Uterus (tissue), 4 donors: ENCODE results near the gene RFXAP. TPM values are rescaled to one million over a fixed set of nuclear protein-coding genes. Genes with fewer than 3 reads are reported as not detected.

Source experiments
- DNase-seq, 2 donors: peaks; one replicate each; pipeline ENCODE4 v3.0.0-alpha.2; 2019 to 2020
- H3K27ac ChIP-seq, 2 donors: fragments of 200-600 bp; sonication (generic); 1 replicate in 1 of 2; 2 replicates in 1 of 2; pipeline ENCODE4 v1.5.1; 2016 to 2018
- H3K27me3 ChIP-seq, 2 donors: fragments of 200-600 bp; sonication (generic); one replicate each; pipeline ENCODE4 v1.5.1; 2018 to 2019; ENCODE audit warnings: control low read depth in 1 of 2
- H3K36me3 ChIP-seq, 2 donors: fragments of 200-600 bp; sonication (generic); one replicate each; pipeline ENCODE4 v1.5.1; 2019; ENCODE audit warnings: control low read depth in 1 of 2
- H3K4me1 ChIP-seq, 2 donors: fragments of 200-600 bp; sonication (generic); one replicate each; pipeline ENCODE4 v1.5.1; 2018 to 2019; ENCODE audit warnings: control low read depth in 1 of 2
- H3K4me3 ChIP-seq, 2 donors: fragments of 200-600 bp; sonication (generic); 1 replicate in 1 of 2; 2 replicates in 1 of 2; pipeline ENCODE4 v1.5.1; 2018 to 2019; ENCODE audit warnings: mild to moderate bottlenecking in 1 of 2
- H3K9me3 ChIP-seq, 2 donors: fragments of 200-600 bp; sonication (generic); one replicate each; pipeline ENCODE4 v1.5.1; 2019; ENCODE audit warnings: control low read depth in 1 of 2
- CTCF ChIP-seq, 4 experiments: fragments of 200-600 bp in 2 of 4; fragments of 450-650 bp in 2 of 4; sonication (generic) in 2 of 4; IDR thresholded peaks; one replicate each; pipeline ENCODE4 v1.5.1; 2016 to 2019; ENCODE audit warnings: antibody characterized with exemption in 4 of 4, mild to moderate bottlenecking in 2 of 4, moderate library complexity in 1 of 4
- POLR2A ChIP-seq, 2 donors: fragments of 450-650 bp; IDR thresholded peaks; one replicate each; pipeline ENCODE4 v1.6.1; 2016; ENCODE audit warnings: antibody characterized with exemption in 2 of 2, mild to moderate bottlenecking in 1 of 2, moderate library complexity in 1 of 2
- intact Hi-C: fragments of 100-400 bp; cut with DNase I; formaldehyde crosslinking; loops from one replicate; pipeline ENCODE4 v1.15.1; 2023; ENCODE audit warnings: low total_unique reads
- total RNA-seq, 4 donors: library from RNA; depleted of rRNA in 3 of 4; stranded (reverse); fragments of >200 nt in 3 of 4; gene quantifications; one replicate each; pipeline versions ENCODE4 v1.1.0 to v1.2.4, GENCODE V29; 2014 to 2023
- donor health status: DM: yes; HTN: yes; CAD: no.

RFXAP gene
- 10 to 100 TPM in 3 of 4 donors, 1 to 10 TPM in 1; 5.4 to 15.6 (median 12.0) TPM for total RNA-seq

GRCh38 chr13:36818804-36819738 lies at the start of gene RFXAP:
RFXAP (plus strand) TSS chr13:36819222; CDS start chr13:36819358, 136 bp downstream.
- Histone ChIP-seq H3K4me3 (peak within 1 kb of the TSS; percentile 68 to 81), H3K36me3 (no peaks in the 10 kb centered on the region), H3K27ac (peak within 1 kb of the TSS; percentile 75 to 80), H3K4me1 (no peaks in the 10 kb centered on the region), H3K9me3 (no peaks in the 10 kb centered on the region), H3K27me3 (no peaks in the 10 kb centered on the region)
- intact Hi-C loops: no loop called here
- TF ChIP-seq CTCF (IDR thresholded peaks at IDR 0.05): peak in 3 of 4 experiments; percentile 2 to 43 (median 28)
- peak; percentile 65 to 77 for TF ChIP-seq POLR2A (IDR thresholded peaks at IDR 0.05)
- DNase-seq: peak; percentile 86 to 90

GRCh38 chr13:36769545-36769944 lies 49.5 kb upstream of the RFXAP start:
- intact Hi-C loops: no loop called here
- Histone ChIP-seq H3K27me3 (no peaks in the 10 kb centered on the region), H3K36me3 (no peaks in the 10 kb centered on the region), H3K4me3 (no peak overlapping the region), H3K27ac (no peak overlapping the region), H3K4me1 (no peaks in the 10 kb centered on the region), H3K9me3 (no peaks in the 10 kb centered on the region)
- no peak for DNase-seq
- TF ChIP-seq POLR2A (IDR thresholded peaks at IDR 0.05) (no peak), CTCF (IDR thresholded peaks at IDR 0.05) (no peak)

GRCh38 chr13:36770741-36771140 lies 48.3 kb upstream of the RFXAP start:
- H3K27ac ChIP-seq: no peak overlapping the region
- DNase-seq: no peak
- H3K27me3 ChIP-seq: no peaks in the 10 kb centered on the region
- intact Hi-C loops: no loop called here
- H3K4me1 ChIP-seq: no peaks in the 10 kb centered on the region
- H3K9me3 ChIP-seq: no peaks in the 10 kb centered on the region
- H3K36me3 ChIP-seq: no peaks in the 10 kb centered on the region
- no peak overlapping the region for H3K4me3 ChIP-seq
- TF ChIP-seq CTCF (IDR thresholded peaks at IDR 0.05): no peak
- no peak for TF ChIP-seq POLR2A (IDR thresholded peaks at IDR 0.05)

GRCh38 chr13:36772853-36773252 lies 46.2 kb upstream of the RFXAP start:
- Histone ChIP-seq H3K36me3 (no peaks in the 10 kb centered on the region), H3K9me3 (no peaks in the 10 kb centered on the region), H3K4me1 (no peaks in the 10 kb centered on the region), H3K27ac (no peak overlapping the region), H3K4me3 (no peak overlapping the region), H3K27me3 (no peaks in the 10 kb centered on the region)
- DNase-seq: no peak
- no peak for TF ChIP-seq CTCF (IDR thresholded peaks at IDR 0.05)
- no peak for TF ChIP-seq POLR2A (IDR thresholded peaks at IDR 0.05)
- intact Hi-C loops: no loop called here

- DNase-seq: no peak
- no peak for TF ChIP-seq POLR2A (IDR thresholded peaks at IDR 0.05)
- TF ChIP-seq CTCF (IDR thresholded peaks at IDR 0.05): no peak
- Histone ChIP-seq H3K4me1 (no peaks in the 10 kb centered on the region), H3K36me3 (no peaks in the 10 kb centered on the region), H3K27me3 (no peaks in the 10 kb centered on the region), H3K9me3 (no peaks in the 10 kb centered on the region), H3K4me3 (no peak overlapping the region), H3K27ac (no peak overlapping the region)
- intact Hi-C loops: no loop called here
These were observed 44.1 kb upstream of the RFXAP start for GRCh38 chr13:36774931-36775330.
